B cell (primary cell): ENCODE results near the gene LKAAEAR1. TPM values are rescaled to one million over a fixed set of nuclear protein-coding genes. Genes with fewer than 3 reads are reported as not detected.

ENCODE experiments used
- ATAC-seq: fragments of 200-7000 bp; cut with Tn5 transposase; one replicate; pipeline ENCODE4 v1.10.0; 2021; ENCODE audit warnings: low read depth, mild to moderate bottlenecking, moderate number of reproducible peaks, moderate library complexity
- CTCF ChIA-PET: fragments of 350-600 bp; sonication (Branson Sonifier 250); formaldehyde crosslinking; loops from one replicate; lab custom pipeline; 2021; ENCODE audit warnings: antibody characterized with exemption, inconsistent platforms; lab: Charles Lee
- POLR2A ChIA-PET: fragments of 350-600 bp; sonication (Branson Sonifier 250); formaldehyde crosslinking; loops from one replicate; lab custom pipeline; 2021; ENCODE audit warnings: antibody characterized with exemption; lab: Charles Lee
- DNase-seq: peaks from one replicate; pipeline ENCODE4 v3.0.0; 2013
- H2AFZ ChIP-seq: 2 replicates; pipeline ENCODE4 v1.6.1; 2012; ENCODE audit warnings: mild to moderate bottlenecking, low read depth, low read length; ENCODE audit not compliant: insufficient read depth, poor library complexity, severe bottlenecking
- H3K27ac ChIP-seq, 2 donors: 1 replicate in 1 of 2; 2 replicates in 1 of 2; pipeline ENCODE4 v1.5.1; 2012 to 2013; ENCODE audit warnings: low read length in 2 of 2, mild to moderate bottlenecking in 2 of 2, moderate library complexity in 1 of 2
- H3K27me3 ChIP-seq, 4 experiments: fragments of 200-600 bp in 1 of 4; sonication (generic) in 1 of 4; replicated peaks in 1 of 4; 1 replicate in 2 of 4; 2 replicates in 2 of 4; pipeline versions ENCODE4 v1.6.1 to v1.7.0; 2013 to 2016; ENCODE audit warnings: low read length in 3 of 4, mild to moderate bottlenecking in 2 of 4, mixed read lengths in 1 of 4, moderate library complexity in 1 of 4; ENCODE audit not compliant: insufficient read depth in 4 of 4, control insufficient read depth in 3 of 4; ENCODE audit errors: control extremely low read depth in 1 of 4
- H3K36me3 ChIP-seq, 2 experiments: replicated peaks in 1 of 2; 1 replicate in 1 of 2; 2 replicates in 1 of 2; pipeline versions ENCODE4 v1.6.1 to v1.7.1; 2013; ENCODE audit warnings: low read length in 1 of 2; ENCODE audit not compliant: insufficient read depth in 2 of 2, control insufficient read depth in 1 of 2; ENCODE audit errors: control extremely low read depth in 1 of 2, extremely low read depth in 1 of 2
- H3K4me1 ChIP-seq, 2 donors: fragments of 200-600 bp in 1 of 2; sonication (generic) in 1 of 2; 1 replicate in 1 of 2; 2 replicates in 1 of 2; pipeline versions ENCODE4 v1.5.1 to v1.6.1; 2013 to 2017; ENCODE audit warnings: low read length in 2 of 2; ENCODE audit not compliant: control insufficient read depth in 2 of 2, insufficient read depth in 2 of 2
- H3K4me2 ChIP-seq: replicated peaks from 2 replicates; pipeline ENCODE3; 2012; ENCODE audit warnings: mild to moderate bottlenecking, low read depth, low read length; ENCODE audit not compliant: poor library complexity, severe bottlenecking
- H3K4me3 ChIP-seq, 5 experiments: fragments of 200-600 bp in 1 of 5; sonication (generic) in 1 of 5; 1 replicate in 3 of 5; 2 replicates in 2 of 5; pipeline versions ENCODE4 v1.5.1 to v1.7.0; 2011 to 2016; ENCODE audit warnings: low read length in 4 of 5, mild to moderate bottlenecking in 4 of 5, low read depth in 2 of 5, control low read depth in 1 of 5, moderate library complexity in 1 of 5; ENCODE audit not compliant: insufficient read depth in 1 of 5; ENCODE audit errors: control extremely low read depth in 1 of 5, extremely low read depth in 1 of 5
- H3K79me2 ChIP-seq: fragments of 200-600 bp; sonication (generic); one replicate; pipeline ENCODE4 v1.6.0; 2016; ENCODE audit warnings: low read length; ENCODE audit not compliant: control insufficient read depth, insufficient read depth
- H3K9ac ChIP-seq: fragments of 200-600 bp; sonication (generic); 2 replicates; pipeline ENCODE4 v1.6.1; 2017; ENCODE audit warnings: mild to moderate bottlenecking, low read length, moderate library complexity
- H3K9me3 ChIP-seq, 3 donors: one replicate each; pipeline versions ENCODE4 v1.6.1 to v1.7.1; 2013; ENCODE audit warnings: low read length in 2 of 3; ENCODE audit not compliant: control insufficient read depth in 2 of 3, insufficient read depth in 1 of 3; ENCODE audit errors: control extremely low read depth in 1 of 3
- H4K20me1 ChIP-seq: 2 replicates; pipeline ENCODE4 v1.6.0; 2012; ENCODE audit warnings: mild to moderate bottlenecking, low read length; ENCODE audit not compliant: insufficient read depth, control insufficient read depth, poor library complexity, severe bottlenecking
- H3K27ac Mint-ChIP-seq: one replicate; pipeline ENCODE4 v1.8.0; 2021; ENCODE audit warnings: mixed read lengths
- H3K27me3 Mint-ChIP-seq: one replicate; pipeline ENCODE4 v1.8.0; 2021; ENCODE audit warnings: mixed read lengths
- H3K4me1 Mint-ChIP-seq: one replicate; pipeline ENCODE4 v1.8.0; 2021; ENCODE audit warnings: mixed read lengths
- H3K4me3 Mint-ChIP-seq: one replicate; pipeline ENCODE4 v1.8.0; 2021; ENCODE audit warnings: mixed read lengths
- H3K9me3 Mint-ChIP-seq: one replicate; pipeline ENCODE4 v1.8.0; 2022; ENCODE audit warnings: mixed read lengths; ENCODE audit not compliant: insufficient read depth
- EZH2 ChIP-seq: IDR thresholded peaks from 2 replicates; pipeline ENCODE4 v1.6.1; 2012; ENCODE audit warnings: borderline replicate concordance, low read depth, mild to moderate bottlenecking, moderate library complexity, low read length; ENCODE audit not compliant: insufficient read depth, poor library complexity, severe bottlenecking
- WGBS: methylation state at CpG from one replicate; pipeline ENCODE4 v1.1.5; 2013; ENCODE audit warnings: missing lambda C conversion rate; ENCODE audit not compliant: insufficient coverage; 5-methylcytosine and 5-hydroxymethylcytosine counted together
- intact Hi-C: fragments of 100-400 bp; cut with micrococcal nuclease; formaldehyde crosslinking; loops from one replicate; pipeline ENCODE4 v1.10.0; 2022
- polyA plus RNA-seq: library from polyadenylated mRNA; depleted of rRNA; stranded (reverse); fragments of >200 nt; gene quantifications from 2 replicates; pipeline ENCODE4 v1.2.3, GENCODE V29; 2012
- total RNA-seq, 2 donors: library from RNA; stranded (reverse); fragments of 120-200 nt in 1 of 2; gene quantifications; 1 replicate in 1 of 2; 2 replicates in 1 of 2; pipeline versions ENCODE4 v1.2.3 to v1.2.4, GENCODE V29; 2013 to 2022
- TF ChIP-seq, protein P1 (sequence below): fragments of 200-600 bp; IDR thresholded peaks from one replicate; pipeline ENCODE4 v1.8.0; 2022; ENCODE audit warnings: antibody characterized with exemption, mild to moderate bottlenecking

LKAAEAR1 gene
- total and polyA plus RNA-seq, 2 donors (not counting 1 experiment from before 2014, with no cell fraction given), result 1.9 TPM; not detected in 1

DNA sequence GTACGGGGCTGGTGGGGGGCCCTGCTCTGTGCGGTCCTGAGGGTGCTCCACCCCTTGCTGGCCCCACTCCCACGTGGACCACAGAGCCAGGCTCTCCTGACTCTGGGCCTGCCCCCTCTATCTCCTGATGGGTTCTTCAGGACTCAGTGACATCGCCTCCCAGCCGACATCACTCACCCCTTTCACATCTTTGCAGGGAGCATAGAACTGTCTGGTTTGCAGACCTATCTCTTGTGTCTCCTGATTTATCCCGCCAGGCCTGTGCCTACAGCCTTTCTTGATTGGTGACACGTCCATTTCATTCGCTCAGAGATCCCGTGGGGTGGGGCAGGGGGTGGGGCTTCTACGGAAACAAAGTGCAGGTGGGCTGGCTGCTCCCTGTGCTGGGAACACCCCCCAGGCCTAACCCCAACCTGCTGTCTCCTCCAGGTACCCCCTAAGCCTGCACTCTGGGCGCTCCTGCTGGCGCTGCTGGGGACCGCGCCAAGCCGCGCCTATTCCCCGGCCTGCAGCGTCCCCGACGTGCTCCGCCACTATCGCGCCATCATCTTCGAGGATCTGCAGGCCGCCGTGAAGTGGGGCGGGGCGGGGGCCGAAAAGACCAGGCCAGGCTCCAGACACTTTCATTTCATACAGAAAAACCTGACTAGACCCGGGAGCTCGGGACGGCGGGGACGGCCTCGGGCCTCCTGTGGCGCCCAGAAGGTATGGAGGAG lies 46.5 kb downstream of the LKAAEAR1 start:
- ATAC-seq, result no peak
- H3K36me3 ChIP-seq, result peaks cover 0 to 9% of the 10 kb centered on the region in 2 experiments

More for the DNA sequence above, 46.5 kb downstream of the LKAAEAR1 start:
- ChIA-PET CTCF (interaction anchor here (0.8 to 6.4 kb wide), 19 partner anchors 10 to 596 kb away, joined by 3 to 108 read pairs (median 6); partner anchors contain the start of genes LKAAEAR1, OPRL1, PCMTD2 and RGS19), POLR2A (interaction anchor here (1.1 to 1.6 kb wide), 2 partner anchors 57 to 82 kb away, joined by 4 to 6 read pairs; partner anchors contain the start of gene PRPF6)
- peaks cover 6% of the 10 kb centered on the region for H4K20me1 ChIP-seq
- peak overlapping the region; percentile 76 for H3K9ac ChIP-seq
- peak overlapping the region; percentile 96 for H2AFZ ChIP-seq
- H3K79me2 ChIP-seq, result no peaks in the 10 kb centered on the region
- peak; percentile 45 for DNase-seq
- Mint-ChIP-seq H3K27ac (no peak overlapping the region), H3K27me3 (peaks cover 7% of the 10 kb centered on the region), H3K4me3 (peak overlapping the region; percentile 74), H3K9me3 (no peaks in the 10 kb centered on the region), H3K4me1 (peaks cover 20% of the 10 kb centered on the region)
- H3K4me3 ChIP-seq, result peak overlapping the region in 3 of 5 experiments; percentile 64 to 85 (median 66)
- TF ChIP-seq, protein P1, sequence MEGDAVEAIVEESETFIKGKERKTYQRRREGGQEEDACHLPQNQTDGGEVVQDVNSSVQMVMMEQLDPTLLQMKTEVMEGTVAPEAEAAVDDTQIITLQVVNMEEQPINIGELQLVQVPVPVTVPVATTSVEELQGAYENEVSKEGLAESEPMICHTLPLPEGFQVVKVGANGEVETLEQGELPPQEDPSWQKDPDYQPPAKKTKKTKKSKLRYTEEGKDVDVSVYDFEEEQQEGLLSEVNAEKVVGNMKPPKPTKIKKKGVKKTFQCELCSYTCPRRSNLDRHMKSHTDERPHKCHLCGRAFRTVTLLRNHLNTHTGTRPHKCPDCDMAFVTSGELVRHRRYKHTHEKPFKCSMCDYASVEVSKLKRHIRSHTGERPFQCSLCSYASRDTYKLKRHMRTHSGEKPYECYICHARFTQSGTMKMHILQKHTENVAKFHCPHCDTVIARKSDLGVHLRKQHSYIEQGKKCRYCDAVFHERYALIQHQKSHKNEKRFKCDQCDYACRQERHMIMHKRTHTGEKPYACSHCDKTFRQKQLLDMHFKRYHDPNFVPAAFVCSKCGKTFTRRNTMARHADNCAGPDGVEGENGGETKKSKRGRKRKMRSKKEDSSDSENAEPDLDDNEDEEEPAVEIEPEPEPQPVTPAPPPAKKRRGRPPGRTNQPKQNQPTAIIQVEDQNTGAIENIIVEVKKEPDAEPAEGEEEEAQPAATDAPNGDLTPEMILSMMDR, result no peak
- no peak for TF ChIP-seq EZH2
- intact Hi-C loops, result loop anchor here (1.0 to 5.0 kb wide), 5 partner anchors 20 to 65 kb away; partner anchors contain the start of genes PRPF6 and TCEA2
- H3K4me2 ChIP-seq, result peak overlapping the region; percentile 100
- WGBS, result 16% methylated on average over 32 of the region's 36 CpGs
- H3K27me3 ChIP-seq, result peaks cover 0 to 23% (median 11%) of the 10 kb centered on the region in 4 experiments
- peaks cover 0 to 3% (median 0%) of the 10 kb centered on the region in 3 donors for H3K9me3 ChIP-seq
- H3K27ac ChIP-seq, result no peak overlapping the region
- H3K4me1 ChIP-seq, result peaks cover 31 to 32% of the 10 kb centered on the region in 2 donors
